GM12801 (cell line): ENCODE measurements around the gene RBMXL3.

Source experiments
- CTCF ChIP-seq: IDR thresholded peaks from one replicate; pipeline ENCODE4 v1.5.1; 2011; ENCODE audit warnings: control low read depth; ENCODE audit not compliant: insufficient read length; ENCODE audit errors: extremely low read depth

The RBMXL3 gene

GRCh38 chrX:115237056-115237455 lies 47.8 kb downstream of the RBMXL3 start:
- no peak for TF ChIP-seq CTCF
